NAMALWA (cell line): ENCODE data around the gene DISP3.
"Not testable (repeated sequence)": the region's sequence is repeated elsewhere in the genome, so short reads cannot be mapped to it uniquely, and the experiment has no call there.

Experiments
- DNase-seq: peaks from one replicate; pipeline ENCODE4 v3.0.0-alpha.2; 2015; ENCODE audit warnings: low spot score

DISP3 gene

DNA sequence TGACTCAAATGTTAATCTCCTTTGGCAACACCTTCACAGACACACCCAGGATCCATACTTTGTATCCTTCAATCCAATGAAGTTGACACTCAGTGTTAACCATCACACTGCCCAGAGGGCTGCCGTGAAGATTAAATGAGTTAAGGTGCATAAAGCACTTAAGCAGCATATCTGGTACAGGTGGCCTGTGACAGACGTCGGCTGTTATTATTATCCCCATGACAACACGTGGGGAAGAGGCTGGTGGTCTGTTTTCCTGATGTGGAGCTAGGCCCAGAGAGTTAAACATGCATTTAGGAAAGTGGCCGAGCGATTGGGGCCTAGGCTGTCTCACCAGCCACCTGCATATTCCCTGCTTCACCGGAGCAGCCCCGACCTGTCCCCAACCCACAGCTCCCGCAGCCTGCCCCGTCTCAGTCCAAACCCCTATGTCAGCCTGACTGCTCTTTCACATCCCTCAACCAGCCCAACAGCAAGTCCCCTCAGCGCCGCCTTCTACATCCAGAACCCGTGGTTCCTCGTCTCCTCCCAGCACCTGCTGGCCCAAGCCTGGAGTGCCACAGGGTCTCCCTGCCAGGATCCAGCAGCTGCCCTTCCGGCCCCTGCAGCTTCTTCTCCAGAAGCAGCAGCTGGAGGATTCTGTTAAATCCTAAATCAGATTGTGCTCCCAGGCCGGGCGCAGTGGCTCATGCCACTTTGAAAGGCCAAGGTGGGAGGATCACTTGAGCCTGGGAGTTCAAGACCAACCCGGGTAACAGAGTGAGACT is 97.3 kb downstream of the DISP3 start:
- no peak for DNase-seq

DNA sequence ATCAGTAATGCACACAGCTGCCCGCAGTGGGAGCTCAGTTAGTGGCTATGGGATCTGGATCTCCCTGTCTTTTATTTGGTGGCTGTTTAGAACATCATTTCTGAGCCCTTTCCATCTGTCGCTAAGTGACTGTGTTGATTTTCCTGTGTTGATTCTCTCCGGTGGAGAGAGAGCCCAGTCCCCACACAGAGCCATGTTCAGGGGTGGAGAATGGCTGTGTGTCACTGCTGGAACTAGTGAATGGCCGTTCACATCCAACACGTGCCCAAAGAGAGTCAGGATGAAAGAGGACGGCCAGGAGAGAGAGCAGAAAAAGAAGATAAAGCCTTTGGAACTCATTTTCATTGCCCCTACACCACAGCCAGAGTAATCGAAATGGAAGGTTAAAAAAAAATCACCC is 99.0 kb downstream of the DISP3 start:
- no peak for DNase-seq

DNA sequence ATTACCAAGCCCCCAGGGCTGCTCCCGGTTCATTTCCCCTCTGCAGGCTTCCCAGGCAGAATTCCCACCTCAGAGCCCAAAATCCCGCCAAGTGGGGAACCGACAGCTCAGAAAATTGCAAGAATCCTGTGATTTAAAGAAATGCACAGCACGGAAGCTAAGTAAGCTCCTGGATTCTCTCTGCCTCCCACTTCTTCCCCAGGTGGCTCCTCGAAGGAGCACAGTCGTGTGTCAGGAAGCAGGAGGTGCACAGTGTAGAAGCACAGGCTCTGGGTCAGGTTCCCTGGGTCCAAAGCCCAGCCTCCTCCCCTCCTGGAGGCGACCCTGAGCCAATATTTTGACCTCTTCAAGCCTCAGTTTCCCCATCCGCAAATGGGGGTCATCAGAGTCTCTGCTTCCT is 100.6 kb downstream of the DISP3 start:
- DNase-seq: no peak

DNA sequence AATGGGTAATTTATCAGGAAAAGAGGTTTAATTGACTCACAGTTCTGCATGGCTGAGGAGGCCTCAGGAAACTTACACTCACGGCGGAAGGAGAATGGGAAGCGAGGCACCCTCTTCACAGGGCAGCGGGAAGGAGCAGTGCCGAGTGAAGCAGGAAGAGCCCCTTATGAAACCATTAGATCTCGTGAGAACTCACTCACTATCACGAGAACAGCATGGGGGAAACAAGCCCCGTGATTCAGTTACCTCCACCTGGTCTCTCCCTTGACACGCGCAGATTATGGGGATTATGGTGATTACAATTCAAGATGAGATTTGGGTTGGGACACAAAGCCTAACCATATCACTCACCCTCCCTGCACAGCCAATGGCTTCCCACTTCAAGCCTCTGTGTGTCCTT is 101.1 kb downstream of the DISP3 start:
- not testable (repeated sequence) for DNase-seq

DNA sequence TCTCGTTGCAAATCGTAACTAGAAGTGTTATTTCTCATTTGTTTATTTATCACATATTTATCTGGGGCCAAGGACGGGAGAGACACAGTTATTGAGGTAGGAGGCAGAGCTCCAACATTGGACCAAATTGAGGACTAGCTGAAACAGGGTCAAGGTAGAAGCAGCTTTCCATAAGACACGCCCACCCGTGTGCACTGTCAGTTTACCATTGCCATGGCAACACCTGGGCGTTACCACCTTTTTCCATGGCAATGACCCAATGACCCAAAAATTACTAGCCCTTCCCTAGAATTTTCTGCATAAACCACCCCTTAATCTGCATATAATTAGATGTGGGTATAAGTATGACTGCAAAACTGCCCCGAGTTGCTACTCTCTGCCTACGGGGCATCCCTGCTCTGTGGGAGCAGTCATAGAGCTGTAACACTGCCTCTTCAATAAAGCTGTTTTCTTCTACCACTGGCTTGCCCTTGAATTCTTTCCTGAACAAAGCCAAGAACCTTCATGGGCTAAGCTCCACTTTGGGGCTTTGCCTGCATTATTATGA is 102.6 kb downstream of the DISP3 start:
- DNase-seq: no peak

DNA sequence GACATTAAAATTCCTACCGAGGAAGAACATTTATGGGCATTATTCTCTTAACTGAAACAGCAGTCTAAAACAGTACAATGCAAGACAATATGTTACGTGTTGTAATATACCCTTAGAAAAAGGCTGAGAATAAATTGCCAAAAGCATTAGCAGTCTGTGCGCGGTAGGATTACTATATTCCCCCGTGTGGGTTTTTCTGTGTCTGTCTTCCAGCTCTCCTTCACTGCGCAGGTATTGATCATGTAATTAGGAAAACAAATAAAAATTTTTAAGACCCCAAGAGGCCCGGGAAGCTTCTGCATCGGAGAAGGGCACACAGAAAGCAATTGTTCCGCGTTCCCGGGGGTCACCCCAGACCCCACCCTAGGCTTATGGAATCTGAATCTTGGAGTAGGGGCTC is 106.4 kb downstream of the DISP3 start:
- no peak for DNase-seq
